Cardiac fibroblast (primary cell): ENCODE measurements around the gene LRAT.
"Not testable (repeated sequence)": the region's sequence is repeated elsewhere in the genome, so short reads cannot be mapped to it uniquely, and the experiment has no call there.

Experiments used
- DNase-seq, 2 donors: peaks; one replicate each; pipeline versions ENCODE4 v3.0.0 to v3.0.0-alpha.2; 2010; ENCODE audit warnings: low read depth in 2 of 2
- H3K4me3 ChIP-seq, 2 donors: replicated peaks in 1 of 2; 1 replicate in 1 of 2; 2 replicates in 1 of 2; pipeline ENCODE4 v1.5.1; 2011; ENCODE audit warnings: low read depth in 2 of 2, low read length in 2 of 2, mild to moderate bottlenecking in 2 of 2, moderate library complexity in 1 of 2
- TF ChIP-seq, protein P1 (sequence below): IDR thresholded peaks from one replicate; pipeline ENCODE4 v1.5.1; 2011; ENCODE audit warnings: low read depth, mild to moderate bottlenecking, low read length, inconsistent platforms

Gene LRAT

DNA sequence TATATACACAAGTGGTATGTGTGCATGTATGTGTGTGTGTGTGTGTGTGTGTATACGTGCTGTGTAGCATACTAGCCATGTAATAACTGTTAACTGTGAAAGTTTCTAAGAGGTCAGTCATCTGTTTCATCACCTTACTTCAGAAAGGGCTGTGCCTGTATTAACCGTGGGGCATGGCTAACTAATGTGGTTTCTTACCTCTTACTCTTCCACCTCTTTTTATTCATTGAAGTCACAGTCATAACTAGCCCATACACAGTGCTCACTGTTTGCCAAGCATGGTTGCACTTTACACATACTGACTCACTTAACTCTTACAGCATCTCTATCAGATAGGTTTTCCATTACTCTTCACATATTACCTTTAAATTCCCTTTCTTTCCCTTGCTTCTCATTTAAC, 23.7 kb upstream of the LRAT start:
- H3K4me3 ChIP-seq, result no peak overlapping the region
- TF ChIP-seq, protein P1, sequence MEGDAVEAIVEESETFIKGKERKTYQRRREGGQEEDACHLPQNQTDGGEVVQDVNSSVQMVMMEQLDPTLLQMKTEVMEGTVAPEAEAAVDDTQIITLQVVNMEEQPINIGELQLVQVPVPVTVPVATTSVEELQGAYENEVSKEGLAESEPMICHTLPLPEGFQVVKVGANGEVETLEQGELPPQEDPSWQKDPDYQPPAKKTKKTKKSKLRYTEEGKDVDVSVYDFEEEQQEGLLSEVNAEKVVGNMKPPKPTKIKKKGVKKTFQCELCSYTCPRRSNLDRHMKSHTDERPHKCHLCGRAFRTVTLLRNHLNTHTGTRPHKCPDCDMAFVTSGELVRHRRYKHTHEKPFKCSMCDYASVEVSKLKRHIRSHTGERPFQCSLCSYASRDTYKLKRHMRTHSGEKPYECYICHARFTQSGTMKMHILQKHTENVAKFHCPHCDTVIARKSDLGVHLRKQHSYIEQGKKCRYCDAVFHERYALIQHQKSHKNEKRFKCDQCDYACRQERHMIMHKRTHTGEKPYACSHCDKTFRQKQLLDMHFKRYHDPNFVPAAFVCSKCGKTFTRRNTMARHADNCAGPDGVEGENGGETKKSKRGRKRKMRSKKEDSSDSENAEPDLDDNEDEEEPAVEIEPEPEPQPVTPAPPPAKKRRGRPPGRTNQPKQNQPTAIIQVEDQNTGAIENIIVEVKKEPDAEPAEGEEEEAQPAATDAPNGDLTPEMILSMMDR, result no peak
- peak in 1 of 2 donors; percentile 32 for DNase-seq

DNA sequence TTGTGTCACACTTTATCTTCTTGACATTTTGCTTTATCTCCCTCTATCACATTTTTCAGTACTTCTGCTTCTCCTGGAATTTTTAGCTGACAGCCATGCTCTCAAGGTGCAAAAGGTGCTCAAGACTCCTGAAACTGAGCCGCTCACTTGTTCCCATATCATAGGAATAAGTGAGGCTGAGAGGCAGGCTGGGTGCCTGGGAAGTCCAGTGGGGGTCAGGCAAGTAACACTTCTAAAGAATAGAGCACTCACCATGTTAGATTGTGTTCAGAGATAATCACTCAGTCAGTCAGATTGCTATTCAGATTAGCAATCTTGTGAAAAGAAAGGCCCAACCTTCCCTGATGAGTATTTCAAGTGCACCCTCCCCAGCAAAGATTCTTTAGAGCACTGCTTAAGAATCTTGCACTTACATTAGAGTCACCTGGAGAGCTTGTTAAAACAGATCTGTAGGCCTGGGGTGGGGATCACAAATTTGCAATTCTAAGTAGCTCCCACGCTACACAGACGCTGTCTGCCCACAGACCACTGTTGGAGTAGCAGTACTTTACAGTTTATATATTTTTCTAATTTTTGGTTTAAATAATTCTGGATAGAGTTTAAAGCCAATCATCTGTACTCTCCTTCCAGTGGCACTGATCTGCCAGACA, 23.1 kb upstream of the LRAT start:
- H3K4me3 ChIP-seq, result no peak overlapping the region
- TF ChIP-seq, protein P1, result no peak
- DNase-seq, result no peak

DNA sequence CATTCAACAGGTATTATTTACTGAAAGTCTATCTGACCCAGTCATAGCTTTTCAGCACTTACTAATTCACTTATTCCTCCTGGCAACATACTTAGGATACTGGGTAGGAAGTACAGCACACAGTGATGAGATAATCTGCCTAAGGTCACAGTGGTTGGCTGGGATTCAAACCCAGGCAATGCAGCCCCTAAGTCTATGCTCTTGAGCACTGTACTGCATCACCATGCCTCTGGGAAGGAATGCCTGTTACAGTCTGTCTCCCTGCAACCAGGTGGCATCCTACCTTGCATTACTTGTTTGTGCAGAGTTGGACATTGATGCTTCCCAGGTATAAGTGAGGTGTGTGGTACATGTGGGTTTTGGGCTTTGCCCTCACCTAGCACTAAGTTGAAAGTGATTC, 21.5 kb upstream of the LRAT start:
- TF ChIP-seq, protein P1, result no peak
- no peak for DNase-seq
- no peak overlapping the region for H3K4me3 ChIP-seq

DNA sequence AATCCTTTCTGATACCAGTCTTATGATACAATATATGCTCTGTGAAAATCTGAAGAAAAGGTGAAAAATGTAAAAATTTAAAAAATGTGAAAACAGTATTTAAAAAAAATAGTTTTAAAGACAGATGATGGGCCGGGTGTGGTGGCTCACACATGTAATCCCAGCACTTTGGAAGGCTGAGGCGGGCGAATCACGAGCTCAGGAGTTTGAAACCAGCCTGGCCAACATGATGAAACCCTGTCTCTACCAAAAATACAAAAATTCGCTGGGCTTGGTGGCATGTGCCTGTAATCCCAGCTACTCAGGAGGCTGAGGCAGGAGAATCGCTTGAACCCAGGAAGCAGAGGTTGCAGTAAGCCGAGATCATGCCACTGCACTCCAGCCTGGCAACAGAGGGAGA, 20.2 kb upstream of the LRAT start:
- H3K4me3 ChIP-seq, DNase-seq: not testable (repeated sequence)

DNA sequence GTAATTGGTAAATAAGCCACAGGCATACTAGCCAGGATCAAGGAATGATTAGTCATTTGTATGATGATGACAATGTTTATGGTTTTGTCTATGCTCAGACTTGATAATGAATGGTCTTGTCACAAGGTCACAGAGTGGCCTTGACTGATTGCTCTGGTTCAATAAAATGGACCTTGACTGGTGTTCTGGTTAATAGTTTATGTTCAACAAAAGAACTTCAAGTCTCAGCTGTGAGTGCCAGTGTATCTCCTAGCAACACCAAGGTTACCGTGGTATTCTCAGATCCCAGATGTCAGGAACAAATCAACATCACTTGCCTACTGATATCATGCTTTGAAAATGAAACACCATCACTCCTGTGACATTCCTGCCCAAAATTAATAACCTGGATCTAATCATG, 16.3 kb upstream of the LRAT start:
- H3K4me3 ChIP-seq, result no peak overlapping the region
- no peak for DNase-seq
- TF ChIP-seq, protein P1, result no peak

DNA sequence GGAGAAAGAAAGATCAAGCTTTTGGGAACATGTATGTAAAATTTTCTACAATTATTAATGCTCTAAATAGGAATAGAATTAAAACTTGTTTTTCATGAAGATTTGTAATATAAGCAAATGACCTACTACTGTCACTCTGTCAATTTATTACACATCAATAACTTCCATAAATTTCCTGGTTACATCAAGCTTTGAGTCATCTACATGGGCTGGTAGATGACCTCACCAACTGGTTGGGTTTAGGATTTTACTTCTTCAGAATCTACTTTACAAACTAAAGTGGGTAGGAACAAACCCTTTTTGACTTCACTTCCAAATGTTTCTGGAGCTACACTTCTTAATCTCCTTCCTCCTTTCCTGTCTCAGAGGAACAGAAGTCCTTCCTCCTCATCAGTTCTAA, 12.0 kb upstream of the LRAT start:
- H3K4me3 ChIP-seq, result no peak overlapping the region
- no peak for DNase-seq
- TF ChIP-seq, protein P1, result no peak

DNA sequence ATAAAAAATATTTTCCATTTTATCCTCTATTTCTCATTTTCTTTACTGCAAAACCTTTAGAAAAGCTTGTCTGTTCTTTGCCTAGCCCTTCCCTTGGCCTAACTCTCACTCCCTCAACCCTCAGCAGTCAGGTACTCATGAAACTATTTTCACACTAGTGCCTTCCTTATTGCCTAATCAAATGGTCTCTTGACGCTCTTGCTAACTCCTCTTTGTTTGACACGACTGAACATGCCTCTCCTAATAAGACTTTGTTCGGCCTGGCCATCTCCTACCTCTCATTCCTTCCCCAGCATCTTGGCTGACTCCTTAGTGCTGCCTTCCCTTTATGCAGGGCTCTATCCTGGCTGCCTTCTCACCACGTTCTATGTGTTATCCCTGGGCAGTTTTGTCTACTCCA, 11.1 kb upstream of the LRAT start:
- TF ChIP-seq, protein P1, result no peak
- DNase-seq, result no peak
- H3K4me3 ChIP-seq, result no peak overlapping the region
